ENCODE measurements around the gene NPIPB2. TPM values are rescaled to one million over a fixed set of nuclear protein-coding genes. Genes with fewer than 3 reads are reported as not detected.

NPIPB2 gene
- polyA plus RNA-seq, 1 experiment = 6.4 TPM

- ChIA-PET POLR2A (no interaction called here), CTCF (no interaction called here)
- H3K4me3 ChIP-seq (ENCODE audit: low read depth, low read length) = no peak overlapping the region
- H3K36me3 ChIP-seq (ENCODE audit: control insufficient read depth, insufficient read depth, low read length) = peaks cover 3% of the 10 kb centered on the region; the same call in 1 of the 2 replicates
- TF ChIP-seq CTCF (IDR thresholded peaks at IDR 0.05; ENCODE audit: insufficient read depth, low read depth, low read length) = no peak
- no peak for DNase-seq (ENCODE audit: low read depth)
- no peaks in the 10 kb centered on the region for H3K27me3 ChIP-seq (ENCODE audit: control insufficient read depth, insufficient read depth, low read length)
These were observed 45.2 kb downstream of the NPIPB2 start for GRCh38 chr16:11896486-11897176.

DNA sequence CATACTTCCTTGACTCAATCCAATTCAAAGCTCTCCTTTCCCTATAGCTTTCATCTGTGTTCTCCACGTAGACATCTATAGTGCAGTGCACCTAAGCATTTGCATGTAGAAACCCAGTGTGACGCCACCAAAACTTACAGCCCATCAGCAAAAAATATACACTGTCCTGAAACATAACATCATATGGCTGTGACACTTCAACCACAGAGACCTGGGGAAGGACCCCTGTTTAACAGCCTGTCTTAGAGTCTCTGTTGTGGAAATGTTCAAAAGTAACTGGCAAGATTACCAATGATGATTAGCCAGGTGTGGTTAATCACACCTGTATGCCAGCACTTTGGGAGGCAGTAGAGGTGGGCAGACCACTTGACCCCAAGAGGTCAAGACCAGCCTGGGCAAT lies 48.3 kb downstream of the NPIPB2 start:
- Histone ChIP-seq H3K27me3 (ENCODE audit: control insufficient read depth, insufficient read depth, low read length) (no peaks in the 10 kb centered on the region), H3K4me3 (ENCODE audit: low read depth, low read length) (no peak overlapping the region), H3K36me3 (ENCODE audit: control insufficient read depth, insufficient read depth, low read length) (peaks cover 3% of the 10 kb centered on the region; the same call in 1 of the 2 replicates)
- CTCF ChIA-PET = no interaction called here
- POLR2A ChIA-PET = no interaction called here
- TF ChIP-seq CTCF (IDR thresholded peaks at IDR 0.05; ENCODE audit: insufficient read depth, low read depth, low read length) = no peak
- DNase-seq (ENCODE audit: low read depth) = no peak

DNA sequence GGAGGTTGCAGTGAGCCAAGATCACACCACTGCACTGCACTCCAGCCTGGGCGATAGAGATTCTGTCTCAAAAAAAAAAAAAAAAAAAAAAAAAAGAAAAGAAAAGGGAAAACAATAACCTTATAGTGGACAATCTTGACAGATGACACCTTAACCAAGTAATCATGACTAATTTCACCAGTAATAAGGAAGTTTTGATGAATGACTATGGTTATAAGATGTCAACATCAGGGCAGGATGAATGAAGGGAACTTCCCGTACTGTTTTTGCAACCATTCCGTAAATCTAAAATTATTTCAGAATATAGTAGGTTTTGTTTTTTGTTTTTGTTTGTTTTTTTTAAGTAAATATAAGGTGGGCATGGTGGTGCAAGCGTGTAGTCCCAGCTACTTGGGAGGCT lies 49.1 kb downstream of the NPIPB2 start:
- H3K4me3 ChIP-seq (ENCODE audit: low read depth, low read length) = no peak overlapping the region
- CTCF ChIA-PET = no interaction called here
- POLR2A ChIA-PET = no interaction called here
- no peak for DNase-seq (ENCODE audit: low read depth)
- H3K27me3 ChIP-seq (ENCODE audit: control insufficient read depth, insufficient read depth, low read length) = no peaks in the 10 kb centered on the region
- H3K36me3 ChIP-seq (ENCODE audit: control insufficient read depth, insufficient read depth, low read length) = peaks cover 6% of the 10 kb centered on the region
- no peak for TF ChIP-seq CTCF (IDR thresholded peaks at IDR 0.05; ENCODE audit: insufficient read depth, low read depth, low read length)

GRCh38 chr16:11890231-11890965 lies 51.4 kb downstream of the NPIPB2 start:
- Histone ChIP-seq H3K36me3 (ENCODE audit: control insufficient read depth, insufficient read depth, low read length) (peaks cover 8% of the 10 kb centered on the region), H3K27me3 (ENCODE audit: control insufficient read depth, insufficient read depth, low read length) (no peaks in the 10 kb centered on the region), H3K4me3 (ENCODE audit: low read depth, low read length) (no peak overlapping the region)
- TF ChIP-seq CTCF (IDR thresholded peaks at IDR 0.05; ENCODE audit: insufficient read depth, low read depth, low read length) = no peak
- ChIA-PET CTCF (interaction anchor here (1.2 kb wide), 1 partner anchor 10 kb away, joined by 3 read pairs; no protein-coding TSS in a partner anchor), POLR2A (no interaction called here)
- no peak for DNase-seq (ENCODE audit: low read depth)

- H3K36me3 ChIP-seq (ENCODE audit: control insufficient read depth, insufficient read depth, low read length) = peaks cover 10% of the 10 kb centered on the region
- CTCF ChIA-PET = interaction anchor here (0.8 kb wide), 1 partner anchor 18 kb away, joined by 4 read pairs; no protein-coding TSS in a partner anchor
These were observed 55.0 kb downstream of the NPIPB2 start for GRCh38 chr16:11886881-11887280.

More at GRCh38 chr16:11886881-11887280, 55.0 kb downstream of the NPIPB2 start:
- POLR2A ChIA-PET = no interaction called here
- H3K27me3 ChIP-seq (ENCODE audit: control insufficient read depth, insufficient read depth, low read length) = no peaks in the 10 kb centered on the region
- no peak for TF ChIP-seq CTCF (IDR thresholded peaks at IDR 0.05; ENCODE audit: insufficient read depth, low read depth, low read length)
- no peak for DNase-seq (ENCODE audit: low read depth)
- H3K4me3 ChIP-seq (ENCODE audit: low read depth, low read length) = no peak overlapping the region
